GM12878 (cell line): ENCODE data around the gene MAN1A1. TPM values are rescaled to one million over a fixed set of nuclear protein-coding genes. Genes with fewer than 3 reads are reported as not detected.

Source experiments
- ATAC-seq: fragments of 200-7000 bp; cut with Tn5 transposase; 3 replicates; pipeline ENCODE4 v1.9.1; 2020; ENCODE audit warnings: mild to moderate bottlenecking, moderate library complexity
- BruUV-seq: library from RNA; stranded (reverse); fragments of 400-500 nt; replicated peaks from 2 replicates; lab custom pipeline; 2021; lab: Mats Ljungman, UMichigan
- CTCF ChIA-PET: fragments of 300-600 bp; sonication (Branson Sonifier 250); formaldehyde crosslinking; extraction: SDS; loops from one replicate; lab custom pipeline; 2021; ENCODE audit warnings: inconsistent platforms; lab: Yijun Ruan, JAX
- POLR2A ChIA-PET: fragments of 350-600 bp; formaldehyde crosslinking; extraction: SDS; loops from one replicate; lab custom pipeline; 2021; ENCODE audit warnings: inconsistent platforms; lab: Charles Lee
- RAD21 ChIA-PET: fragments of 300-600 bp; sonication (Branson Sonifier 250); formaldehyde crosslinking; loops from one replicate; lab custom pipeline; 2023; ENCODE audit warnings: antibody characterized with exemption; ENCODE audit not compliant: unreplicated experiment; lab: Charles Lee
- SMC1A ChIA-PET: fragments of 300-600 bp; sonication (Branson Sonifier 250); formaldehyde crosslinking; loops from one replicate; lab custom pipeline; 2023; ENCODE audit not compliant: unreplicated experiment, uncharacterized antibody; lab: Charles Lee
- DNase-seq: peaks from one replicate; pipeline ENCODE4 v3.0.0-alpha.2; 2011; ENCODE audit warnings: low read depth, low spot score
- FAIRE-seq: peaks from 3 replicates; lab custom pipeline; 2011; peaks lifted over from hg19 to GRCh38; lab: Jason Lieb, UNC
- H2AFZ ChIP-seq: 2 replicates; pipeline ENCODE4 v1.6.0; 2011; ENCODE audit warnings: low read depth, low read length, control low read depth; ENCODE audit not compliant: control insufficient read depth
- H3K27ac ChIP-seq: 2 replicates; pipeline ENCODE4 v1.5.1; 2011; ENCODE audit warnings: control low read depth; ENCODE audit not compliant: control insufficient read depth, insufficient read depth
- H3K27me3 ChIP-seq, 2 experiments: replicated peaks in 1 of 2; 2 replicates each; pipeline versions ENCODE4 v1.6.0 to v1.6.1; 2011; ENCODE audit warnings: low read length in 1 of 2; ENCODE audit not compliant: control insufficient read depth in 2 of 2, insufficient read depth in 2 of 2
- H3K36me3 ChIP-seq, 2 experiments: 2 replicates each; pipeline ENCODE4 v1.5.1; 2011; ENCODE audit warnings: low read length in 1 of 2; ENCODE audit not compliant: control insufficient read depth in 2 of 2, insufficient read depth in 2 of 2
- H3K4me1 ChIP-seq: 2 replicates; pipeline ENCODE4 v1.6.1; 2011; ENCODE audit warnings: mild to moderate bottlenecking, low read length, moderate library complexity, mixed read lengths; ENCODE audit not compliant: control insufficient read depth, insufficient read depth
- H3K4me2 ChIP-seq: 2 replicates; pipeline ENCODE4 v1.6.0; 2011; ENCODE audit warnings: control low read depth; ENCODE audit not compliant: control insufficient read depth, insufficient read depth
- H3K4me3 ChIP-seq: fragments of 200-600 bp; sonication (generic); 2 replicates; pipeline ENCODE4 v1.5.1; 2016
- H3K79me2 ChIP-seq: 2 replicates; pipeline ENCODE4 v1.6.0; 2011; ENCODE audit warnings: low read length; ENCODE audit not compliant: control insufficient read depth, insufficient read depth
- H3K9ac ChIP-seq: 2 replicates; pipeline ENCODE4 v1.8.0; 2011; ENCODE audit warnings: low read length, control low read depth, mixed read lengths; ENCODE audit not compliant: control insufficient read depth, insufficient read depth
- H3K9me3 ChIP-seq: replicated peaks from 3 replicates; pipeline ENCODE4 v1.5.1; 2011; ENCODE audit warnings: mild to moderate bottlenecking, low read length; ENCODE audit not compliant: control insufficient read depth, insufficient read depth
- H4K20me1 ChIP-seq: 2 replicates; pipeline ENCODE4 v1.6.0; 2011; ENCODE audit not compliant: control insufficient read depth, insufficient read depth
- BCLAF1 ChIP-seq: fragments of 450-650 bp; IDR thresholded peaks from 2 replicates; pipeline ENCODE4 v1.6.1; 2017; ENCODE audit warnings: antibody characterized with exemption, mild to moderate bottlenecking, moderate library complexity
- CHD4 ChIP-seq: fragments of 200-600 bp; sonication (generic); IDR thresholded peaks from 2 replicates; pipeline ENCODE4 v1.6.1; 2016; ENCODE audit warnings: mild to moderate bottlenecking
- CREM ChIP-seq: IDR thresholded peaks from 2 replicates; pipeline ENCODE4 v1.6.1; 2014; ENCODE audit warnings: antibody characterized with exemption, low read depth
- EGR1 ChIP-seq, 2 experiments: IDR thresholded peaks; 1 replicate in 1 of 2; 2 replicates in 1 of 2; pipeline ENCODE4 v1.6.1; 2011 to 2012; ENCODE audit warnings: low read depth in 2 of 2, low read length in 2 of 2, borderline replicate concordance in 1 of 2, mild to moderate bottlenecking in 1 of 2, moderate library complexity in 1 of 2
- ESRRA ChIP-seq: IDR thresholded peaks from 2 replicates; pipeline ENCODE4 v1.6.1; 2012; ENCODE audit warnings: mild to moderate bottlenecking, low read length, improper control_type of control experiment
- IKZF1 ChIP-seq: fragments of 450-650 bp; conservative IDR thresholded peaks from 2 replicates; pipeline ENCODE4 v1.6.1; 2017; ENCODE audit warnings: antibody characterized with exemption, mild to moderate bottlenecking
- RAD21 ChIP-seq: IDR thresholded peaks from 2 replicates; pipeline ENCODE4 v1.6.1; 2011; ENCODE audit warnings: mild to moderate bottlenecking, low read depth, low read length, moderate library complexity; ENCODE audit not compliant: insufficient read depth
- TBL1XR1 ChIP-seq: IDR thresholded peaks from 2 replicates; pipeline ENCODE4 v1.6.1; 2012; ENCODE audit warnings: low read depth, low read length, improper control_type of control experiment
- USF2 ChIP-seq: IDR thresholded peaks from 2 replicates; pipeline ENCODE4 v1.6.1; 2011; ENCODE audit warnings: low read depth, low read length, improper control_type of control experiment, borderline replicate concordance
- ZBTB33 ChIP-seq: fragments of 450-650 bp; IDR thresholded peaks from 2 replicates; pipeline ENCODE4 v1.6.1; 2017; ENCODE audit warnings: mild to moderate bottlenecking
- ZNF622 ChIP-seq: fragments of 450-650 bp; IDR thresholded peaks from 2 replicates; pipeline ENCODE4 v1.6.1; 2017; ENCODE audit warnings: mild to moderate bottlenecking, inconsistent platforms
- WGBS: methylation state at CpG from one replicate; pipeline ENCODE4 v1.1.6; 2016; ENCODE audit warnings: low lambda C conversion rate; ENCODE audit not compliant: insufficient replicate concordance, insufficient coverage; ENCODE audit errors: missing lambda C conversion rate; 5-methylcytosine and 5-hydroxymethylcytosine counted together
- in situ Hi-C: fragments of 300-500 bp; cut with MboI; formaldehyde crosslinking; loops from 9 replicates; pipeline ENCODE4 v1.14.3; 2018; ENCODE audit warnings: mixed read lengths
- intact Hi-C: fragments of 100-400 bp; cut with micrococcal nuclease; formaldehyde crosslinking; loops from one replicate; pipeline ENCODE4 v1.14.2; 2022; ENCODE audit not compliant: unreplicated experiment
- polyA plus RNA-seq, 11 experiments: library from polyadenylated mRNA; depleted of rRNA in 4 of 11; unstranded in 6 of 11; stranded (reverse) in 5 of 11; fragments of >200 nt; fragmentation: Nextera tagmentation in 4 of 11; fragmentation: Illumina TruSeq in 1 of 11; extraction: Ambion mirVana in 4 of 11; extraction: Trizol in 1 of 11; gene quantifications; 1 replicate in 1 of 11; 2 replicates in 10 of 11; pipeline versions ENCODE4 v1.2.1 to v1.2.3, GENCODE V29; 2011 to 2016; ENCODE audit warnings: inconsistent platforms in 2 of 11, missing spikeins in 2 of 11, low read depth in 1 of 11
- total RNA-seq, 4 experiments: library from RNA; depleted of rRNA in 3 of 4; stranded (reverse); fragments of >200 nt in 3 of 4; fragmentation: Illumina TruSeq in 1 of 4; extraction: Trizol in 1 of 4; gene quantifications; 2 replicates each; pipeline versions ENCODE4 v1.2.1 to v1.2.3, GENCODE V29; 2013 to 2021
- TF ChIP-seq, protein P1 (sequence below): fragments of 450-650 bp; IDR thresholded peaks from 2 replicates; pipeline ENCODE4 v1.6.1; 2017; ENCODE audit warnings: mild to moderate bottlenecking, moderate library complexity

The MAN1A1 gene
- total and polyA plus RNA-seq, 10 of the 15 experiments (the other 5 are each of a cell fraction or from before 2014, with no cell fraction given) = 5.4 to 28.1 (median 19.5) TPM

- H3K36me3 ChIP-seq = no peaks in the 10 kb centered on the region; a peak in 1 of 4 replicates
- no peak for ATAC-seq
- H4K20me1 ChIP-seq = no peaks in the 10 kb centered on the region
- H3K27me3 ChIP-seq = no peaks in the 10 kb centered on the region
- H3K79me2 ChIP-seq = no peaks in the 10 kb centered on the region
- H3K9ac ChIP-seq = no peak overlapping the region
- 99% methylated on average over 6 of the region's 6 CpGs for WGBS
- no peak overlapping the region for H3K4me3 ChIP-seq
- in situ Hi-C loops (no loop called here), intact Hi-C loops (no loop called here)
- H3K4me1 ChIP-seq = no peaks in the 10 kb centered on the region
- BruUV-seq = no TSS peak
- DNase-seq = no peak
- no peak overlapping the region for H3K4me2 ChIP-seq
- no peak for FAIRE-seq
- SMC1A ChIA-PET = interaction anchor here (1.0 to 1.1 kb wide), 2 partner anchors 30 to 71 kb away, joined by 3 read pairs; no protein-coding TSS in a partner anchor
- H3K9me3 ChIP-seq = no peaks in the 10 kb centered on the region; the same call in 1 of the 3 replicates
- H3K27ac ChIP-seq = no peak overlapping the region
- CTCF ChIA-PET = interaction anchor here (0.6 to 1.0 kb wide), 2 partner anchors 50 to 59 kb away, joined by 3 read pairs; no protein-coding TSS in a partner anchor
- RAD21 ChIA-PET = interaction anchor here (1.0 kb wide), 1 partner anchor 20 kb away, joined by 3 read pairs; no protein-coding TSS in a partner anchor
- POLR2A ChIA-PET = no interaction called here
- H2AFZ ChIP-seq = no peak overlapping the region
- no peak for TF ChIP-seq RAD21
- no peak for TF ChIP-seq USF2
- no peak for TF ChIP-seq CREM
- TF ChIP-seq BCLAF1 = no peak
- TF ChIP-seq EGR1 (IDR thresholded peaks at IDR 0.05; ENCODE audit: borderline replicate concordance in 1 of 2, low read depth in 2 of 2, low read length in 2 of 2) = no peak
- TF ChIP-seq ZNF622 = no peak
- no peak for TF ChIP-seq ZBTB33
- no peak for TF ChIP-seq CHD4
- no peak for TF ChIP-seq IKZF1
- TF ChIP-seq, protein P1, sequence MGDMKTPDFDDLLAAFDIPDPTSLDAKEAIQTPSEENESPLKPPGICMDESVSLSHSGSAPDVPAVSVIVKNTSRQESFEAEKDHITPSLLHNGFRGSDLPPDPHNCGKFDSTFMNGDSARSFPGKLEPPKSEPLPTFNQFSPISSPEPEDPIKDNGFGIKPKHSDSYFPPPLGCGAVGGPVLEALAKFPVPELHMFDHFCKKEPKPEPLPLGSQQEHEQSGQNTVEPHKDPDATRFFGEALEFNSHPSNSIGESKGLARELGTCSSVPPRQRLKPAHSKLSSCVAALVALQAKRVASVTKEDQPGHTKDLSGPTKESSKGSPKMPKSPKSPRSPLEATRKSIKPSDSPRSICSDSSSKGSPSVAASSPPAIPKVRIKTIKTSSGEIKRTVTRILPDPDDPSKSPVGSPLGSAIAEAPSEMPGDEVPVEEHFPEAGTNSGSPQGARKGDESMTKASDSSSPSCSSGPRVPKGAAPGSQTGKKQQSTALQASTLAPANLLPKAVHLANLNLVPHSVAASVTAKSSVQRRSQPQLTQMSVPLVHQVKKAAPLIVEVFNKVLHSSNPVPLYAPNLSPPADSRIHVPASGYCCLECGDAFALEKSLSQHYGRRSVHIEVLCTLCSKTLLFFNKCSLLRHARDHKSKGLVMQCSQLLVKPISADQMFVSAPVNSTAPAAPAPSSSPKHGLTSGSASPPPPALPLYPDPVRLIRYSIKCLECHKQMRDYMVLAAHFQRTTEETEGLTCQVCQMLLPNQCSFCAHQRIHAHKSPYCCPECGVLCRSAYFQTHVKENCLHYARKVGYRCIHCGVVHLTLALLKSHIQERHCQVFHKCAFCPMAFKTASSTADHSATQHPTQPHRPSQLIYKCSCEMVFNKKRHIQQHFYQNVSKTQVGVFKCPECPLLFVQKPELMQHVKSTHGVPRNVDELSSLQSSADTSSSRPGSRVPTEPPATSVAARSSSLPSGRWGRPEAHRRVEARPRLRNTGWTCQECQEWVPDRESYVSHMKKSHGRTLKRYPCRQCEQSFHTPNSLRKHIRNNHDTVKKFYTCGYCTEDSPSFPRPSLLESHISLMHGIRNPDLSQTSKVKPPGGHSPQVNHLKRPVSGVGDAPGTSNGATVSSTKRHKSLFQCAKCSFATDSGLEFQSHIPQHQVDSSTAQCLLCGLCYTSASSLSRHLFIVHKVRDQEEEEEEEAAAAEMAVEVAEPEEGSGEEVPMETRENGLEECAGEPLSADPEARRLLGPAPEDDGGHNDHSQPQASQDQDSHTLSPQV = no peak
- no peak for TF ChIP-seq TBL1XR1
- no peak for TF ChIP-seq ESRRA
These were observed 65.5 kb downstream of the MAN1A1 start for GRCh38 chr6:119283979-119284545.
